Measurements from ENCODE around the gene ARL10.

The ARL10 gene, protein sequence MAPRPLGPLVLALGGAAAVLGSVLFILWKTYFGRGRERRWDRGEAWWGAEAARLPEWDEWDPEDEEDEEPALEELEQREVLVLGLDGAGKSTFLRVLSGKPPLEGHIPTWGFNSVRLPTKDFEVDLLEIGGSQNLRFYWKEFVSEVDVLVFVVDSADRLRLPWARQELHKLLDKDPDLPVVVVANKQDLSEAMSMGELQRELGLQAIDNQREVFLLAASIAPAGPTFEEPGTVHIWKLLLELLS

DNA sequence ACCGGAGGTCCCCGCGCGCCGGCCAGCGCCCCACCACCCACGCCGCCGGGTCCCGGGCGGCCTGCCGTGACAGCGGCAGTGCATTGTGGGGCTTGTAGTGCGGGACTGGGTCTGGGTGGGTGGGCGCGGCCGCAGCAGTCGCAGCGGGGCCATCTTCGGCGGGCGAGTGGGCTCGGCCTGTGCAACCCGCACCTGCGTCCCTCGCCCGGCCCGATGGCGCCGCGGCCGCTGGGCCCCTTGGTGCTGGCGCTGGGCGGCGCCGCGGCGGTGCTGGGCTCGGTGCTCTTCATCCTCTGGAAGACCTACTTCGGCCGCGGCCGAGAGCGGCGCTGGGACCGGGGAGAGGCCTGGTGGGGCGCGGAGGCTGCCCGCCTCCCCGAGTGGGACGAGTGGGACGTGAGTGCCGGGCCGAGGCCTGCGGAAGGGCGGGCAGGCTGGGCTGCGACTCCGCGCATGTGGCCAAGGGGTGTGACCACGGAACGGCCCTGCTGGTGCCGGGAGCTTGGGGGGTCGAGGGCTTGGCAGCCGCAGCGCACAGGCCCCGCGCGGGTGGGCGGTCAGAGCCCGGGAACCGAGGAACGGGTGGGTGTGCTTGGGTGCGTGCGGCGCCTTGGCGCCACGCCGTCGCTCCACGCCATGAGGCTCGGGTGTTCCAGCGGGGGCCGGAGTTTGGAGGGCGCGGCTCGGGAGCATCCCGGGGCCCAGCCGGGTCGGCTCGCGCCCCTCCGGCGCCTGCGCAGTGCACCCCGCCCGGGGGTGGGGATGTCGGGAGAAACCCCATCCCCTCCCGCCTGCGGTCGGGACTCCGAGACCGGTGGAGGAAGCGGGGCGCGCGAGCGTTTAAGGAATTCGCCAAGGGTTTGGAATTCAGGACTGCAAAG lies at the start of gene ARL10:
TSS of gene ARL10 (plus strand) at position 137 of the 881 bp plus-strand sequence. CDS start at position 214, 77 bp downstream.
- DNase-seq (ENCODE audit: low read depth), result peak; percentile 79

DNA sequence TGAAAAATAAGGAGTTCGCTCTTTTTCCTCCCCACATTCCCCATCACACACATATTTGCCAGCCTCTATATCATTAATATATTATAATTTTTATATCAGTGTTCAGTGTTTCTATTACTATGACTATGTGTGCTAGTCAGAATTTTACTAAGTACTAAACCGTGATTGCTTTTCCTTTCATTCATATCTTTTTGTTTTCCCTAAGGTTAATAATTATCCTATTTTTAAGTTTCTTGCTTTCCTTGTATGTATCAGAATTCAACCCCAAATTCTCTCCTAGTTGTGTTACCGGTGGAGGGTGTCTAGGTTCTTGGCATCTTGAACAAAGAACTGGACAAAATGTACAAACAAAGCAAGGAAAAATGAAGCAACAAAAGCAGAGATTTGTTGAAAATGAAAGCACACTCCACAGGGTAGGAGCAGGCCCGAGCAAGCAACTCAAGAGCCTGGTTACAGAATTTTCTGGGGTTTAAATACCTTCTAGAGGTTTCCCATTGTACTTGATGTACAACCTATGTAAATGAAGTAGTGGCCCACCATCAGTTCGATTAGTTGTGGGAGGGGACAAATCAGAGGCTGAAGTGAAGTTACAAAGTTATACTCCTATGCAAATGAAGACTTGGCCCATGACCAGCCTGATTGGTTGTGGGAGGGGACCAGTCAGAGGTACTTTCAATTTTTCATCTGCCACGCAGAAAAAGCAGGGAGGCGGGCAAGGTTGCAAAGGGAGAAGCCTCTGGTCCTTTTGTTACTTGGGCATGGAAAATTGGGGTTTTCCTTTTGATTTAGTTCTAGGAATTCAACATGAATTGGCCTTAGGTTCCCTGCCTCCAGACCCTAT lies 47.5 kb upstream of the ARL10 start:
- DNase-seq (ENCODE audit: low read depth), result no peak

DNA sequence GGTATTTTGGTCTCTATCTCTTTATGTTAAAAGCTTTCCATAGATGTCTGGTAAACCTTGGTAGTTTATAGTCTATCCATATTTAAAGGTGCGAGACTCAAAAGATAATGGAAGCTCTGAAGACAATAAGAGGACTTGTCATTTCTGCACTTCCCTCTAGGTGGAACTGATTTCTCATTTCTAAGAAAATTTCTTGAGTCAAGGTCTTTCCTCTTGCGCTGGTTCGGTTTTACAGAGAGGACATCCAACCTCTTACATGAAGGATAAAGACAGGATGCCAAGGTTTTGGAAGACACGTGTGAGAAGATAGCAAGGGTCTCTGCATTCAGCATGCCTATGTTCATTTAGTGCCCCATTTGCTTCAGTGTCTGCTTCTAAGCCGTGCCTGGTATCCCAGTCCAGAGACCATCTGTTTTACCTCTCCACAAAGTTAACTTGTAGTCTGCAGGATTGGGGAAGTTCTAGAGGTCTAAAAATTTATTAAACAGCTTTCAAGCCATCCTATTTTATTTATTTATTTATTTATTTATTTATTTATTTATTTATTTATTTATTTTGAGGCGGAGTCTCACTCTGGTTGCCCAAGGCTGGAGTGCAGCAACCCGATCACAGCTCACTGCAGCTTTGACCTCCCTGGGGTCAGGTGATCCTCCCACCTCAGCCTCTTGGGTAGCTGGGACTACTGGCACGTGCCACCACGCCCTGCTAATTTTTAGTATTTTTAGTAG lies 45.3 kb upstream of the ARL10 start:
- peak; percentile 8 for DNase-seq (ENCODE audit: low read depth)

DNA sequence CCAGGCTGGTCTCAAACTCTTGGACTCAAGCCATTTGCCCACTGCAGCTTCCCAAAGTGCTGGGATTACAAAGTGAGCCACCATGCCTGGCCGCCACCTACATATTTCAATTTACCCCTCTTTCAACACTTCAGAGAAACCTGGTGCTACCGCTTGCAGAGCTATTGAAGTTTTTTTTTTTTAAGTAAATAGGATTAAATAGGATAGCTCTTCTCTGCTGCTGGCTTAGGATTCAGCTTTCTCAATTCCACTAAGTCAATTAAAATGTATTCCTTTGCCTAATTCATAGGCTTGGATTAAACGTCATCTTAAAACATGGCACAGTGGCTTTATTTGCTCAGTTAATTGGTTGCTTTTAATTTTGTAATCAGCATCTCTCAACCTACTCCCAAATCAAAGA lies 44.7 kb upstream of the ARL10 start:
- no peak for DNase-seq (ENCODE audit: low read depth)

DNA sequence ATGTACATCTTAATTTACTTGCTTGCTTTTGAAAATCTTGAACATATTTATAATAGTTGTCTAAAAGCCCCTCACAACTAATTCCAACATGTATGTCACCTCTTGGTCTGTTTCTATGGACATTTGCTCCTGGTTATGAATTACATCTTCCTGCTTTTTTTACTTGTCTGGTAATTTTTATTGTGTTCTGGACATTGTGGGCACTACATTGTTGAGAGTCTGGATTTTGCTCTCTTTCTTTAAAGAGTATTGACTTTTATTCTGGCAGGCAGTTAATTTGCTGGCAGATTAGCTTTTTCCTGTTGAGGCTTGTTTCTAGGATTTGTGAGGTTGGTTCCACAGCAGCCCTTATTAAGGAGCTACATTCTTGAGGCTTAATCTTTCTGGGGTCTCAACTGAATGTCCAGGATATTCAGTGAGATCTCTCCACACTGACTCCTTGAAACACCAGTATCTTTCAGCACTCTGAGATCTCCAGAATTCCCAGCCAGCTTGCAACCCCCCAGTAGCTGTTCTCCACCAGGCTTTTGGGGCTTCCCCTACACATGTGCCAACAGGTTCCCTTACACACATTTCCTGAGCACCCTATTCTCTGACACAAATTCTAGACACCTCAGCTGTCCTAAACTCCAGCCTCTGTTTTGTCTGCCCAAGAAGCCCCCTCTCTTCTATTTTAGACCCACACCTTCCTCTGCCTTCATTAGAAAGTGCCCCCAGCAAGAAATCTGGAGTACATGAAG lies 31.1 kb upstream of the ARL10 start:
- no peak for DNase-seq (ENCODE audit: low read depth)

DNA sequence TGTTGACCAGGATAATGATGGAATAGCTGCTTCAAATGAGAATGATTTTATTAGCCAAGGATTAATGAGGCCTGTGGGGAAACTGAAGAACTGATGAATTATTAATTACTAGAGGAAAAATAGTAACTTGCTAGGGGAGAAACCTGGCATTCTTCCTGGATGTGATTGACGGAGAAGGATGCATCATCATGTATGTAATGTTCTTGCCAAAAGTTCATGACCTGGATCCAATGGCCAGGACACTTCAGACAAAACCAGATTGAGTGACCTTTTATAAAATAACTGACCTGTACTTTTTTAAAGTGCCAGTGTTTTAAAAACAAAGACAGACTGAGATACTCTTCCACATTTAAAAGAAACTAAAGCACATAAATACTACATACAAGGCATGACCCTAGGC lies 27.4 kb upstream of the ARL10 start:
- no peak for DNase-seq (ENCODE audit: low read depth)

DNA sequence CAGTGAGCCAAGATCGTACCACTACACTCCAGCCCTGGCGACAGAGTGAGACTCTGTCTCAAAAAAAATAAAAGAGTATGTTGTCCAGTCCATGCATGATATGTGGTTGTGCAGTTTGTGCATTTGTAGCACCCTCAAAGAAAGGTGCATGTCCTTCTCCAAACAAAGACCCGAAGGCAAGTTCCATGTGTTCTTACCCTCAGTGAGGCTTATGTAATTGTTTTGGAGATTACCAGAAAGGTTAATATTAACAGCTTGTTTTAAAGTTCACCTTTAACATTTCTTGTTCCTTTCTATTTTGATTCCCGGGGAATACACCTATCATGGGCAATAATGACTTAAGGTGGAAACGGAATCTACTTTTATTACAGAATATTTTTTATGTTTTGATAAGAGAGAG lies 26.0 kb upstream of the ARL10 start:
- DNase-seq (ENCODE audit: low read depth), result no peak

DNA sequence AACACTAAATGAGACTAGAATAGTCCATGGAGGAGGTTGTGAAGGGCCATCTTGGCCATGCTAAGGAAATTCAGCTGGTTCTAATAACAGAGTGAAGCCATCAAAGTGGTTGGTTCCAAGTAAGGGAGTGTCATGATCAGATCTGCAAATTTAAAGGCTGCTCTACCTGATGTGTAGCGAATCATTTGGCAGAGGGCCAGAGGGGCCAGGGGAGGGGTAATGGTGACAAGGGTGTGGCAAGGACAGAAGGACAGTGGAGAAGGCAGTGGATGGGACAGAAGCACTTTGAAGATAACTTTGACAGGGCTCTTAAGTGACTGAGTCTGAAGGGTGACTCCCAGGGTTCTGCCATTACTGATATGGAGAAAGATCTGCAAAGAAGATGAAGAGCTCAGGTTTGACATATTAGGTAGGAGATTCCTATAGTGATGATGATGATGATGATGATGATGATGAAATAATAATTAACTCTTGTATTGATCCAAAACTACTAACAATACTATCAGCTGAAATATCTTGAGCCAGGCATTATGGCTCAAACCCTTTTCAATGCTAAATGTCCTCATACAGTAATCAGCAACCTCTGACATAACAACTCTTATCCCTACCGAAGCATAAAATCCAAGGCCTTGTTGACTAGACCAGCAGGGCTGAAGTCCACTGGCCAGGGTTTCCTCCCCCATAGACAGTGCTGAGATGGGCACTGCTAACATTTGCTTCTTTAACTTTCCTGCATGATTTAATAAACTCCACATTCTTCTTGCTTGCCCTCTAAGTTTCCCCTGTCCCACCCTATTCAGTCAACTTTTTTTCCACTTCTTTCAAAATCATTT lies 23.7 kb upstream of the ARL10 start:
- no peak for DNase-seq (ENCODE audit: low read depth)

DNA sequence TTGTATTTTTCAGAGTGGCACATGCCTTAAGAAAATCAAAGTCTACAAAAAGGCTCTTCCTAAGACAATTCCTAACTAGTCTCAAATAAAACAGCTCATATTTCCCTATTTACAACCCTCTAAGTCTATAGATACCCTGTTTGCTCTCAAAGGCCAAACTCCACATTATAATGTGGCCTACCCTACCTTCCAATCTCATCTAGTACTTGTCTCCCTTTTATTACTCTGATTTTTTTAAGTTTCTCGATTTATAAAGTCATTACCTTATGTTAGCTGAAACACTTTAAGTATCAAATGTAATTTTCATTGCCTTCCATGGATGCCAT lies 23.2 kb upstream of the ARL10 start:
- DNase-seq (ENCODE audit: low read depth), result no peak

DNA sequence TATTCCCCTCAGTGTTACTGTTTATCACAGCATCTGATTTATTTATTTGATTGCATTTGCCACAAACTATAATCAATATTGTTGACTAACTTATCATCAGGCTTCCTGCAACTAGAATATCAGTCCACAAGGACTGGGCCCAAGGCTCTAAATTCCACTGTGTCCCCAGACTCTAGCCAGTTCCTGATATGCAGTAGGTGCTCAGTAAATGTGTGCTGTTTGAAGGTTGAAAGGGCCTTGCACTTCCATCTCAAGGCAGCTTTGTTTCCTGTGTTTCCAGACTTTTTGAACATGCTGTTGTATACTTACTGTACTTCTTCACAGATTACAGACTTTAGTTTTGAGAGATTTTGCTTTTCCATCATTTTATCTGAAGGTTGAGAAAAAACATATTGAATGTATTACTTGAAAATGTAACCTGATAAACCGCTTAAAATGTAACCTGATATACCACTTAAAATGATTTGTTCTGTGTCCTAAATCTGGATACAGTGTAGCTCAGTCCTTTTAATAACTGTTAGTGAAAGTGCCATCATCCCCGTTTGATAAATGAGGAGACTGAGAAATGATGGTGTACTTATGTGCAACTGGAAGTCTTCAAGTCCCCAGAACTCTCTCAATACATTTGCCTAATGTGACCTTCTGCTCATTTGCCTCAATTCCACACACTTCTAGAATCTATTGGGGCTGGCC lies 22.4 kb upstream of the ARL10 start:
- no peak for DNase-seq (ENCODE audit: low read depth)

DNA sequence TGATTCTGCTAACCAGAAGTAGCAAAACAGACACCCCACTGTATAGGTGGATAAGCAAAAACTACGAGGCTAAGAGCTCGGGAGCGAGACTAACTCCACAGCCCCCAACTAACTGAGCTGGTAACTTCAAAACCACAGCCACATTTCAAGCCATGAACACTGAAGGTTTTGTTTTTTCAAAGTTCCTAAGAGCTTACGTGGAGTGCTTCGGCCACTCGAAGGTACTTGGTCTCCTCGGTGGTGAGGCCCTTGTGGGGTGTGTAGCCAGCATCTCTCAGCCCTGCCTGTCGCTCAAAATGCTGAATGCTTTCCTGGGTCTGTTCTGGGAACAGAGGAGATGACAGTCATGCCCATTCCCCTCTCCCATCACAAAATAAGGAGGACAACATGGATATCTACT lies 14.9 kb upstream of the ARL10 start:
- DNase-seq (ENCODE audit: low read depth), result no peak

DNA sequence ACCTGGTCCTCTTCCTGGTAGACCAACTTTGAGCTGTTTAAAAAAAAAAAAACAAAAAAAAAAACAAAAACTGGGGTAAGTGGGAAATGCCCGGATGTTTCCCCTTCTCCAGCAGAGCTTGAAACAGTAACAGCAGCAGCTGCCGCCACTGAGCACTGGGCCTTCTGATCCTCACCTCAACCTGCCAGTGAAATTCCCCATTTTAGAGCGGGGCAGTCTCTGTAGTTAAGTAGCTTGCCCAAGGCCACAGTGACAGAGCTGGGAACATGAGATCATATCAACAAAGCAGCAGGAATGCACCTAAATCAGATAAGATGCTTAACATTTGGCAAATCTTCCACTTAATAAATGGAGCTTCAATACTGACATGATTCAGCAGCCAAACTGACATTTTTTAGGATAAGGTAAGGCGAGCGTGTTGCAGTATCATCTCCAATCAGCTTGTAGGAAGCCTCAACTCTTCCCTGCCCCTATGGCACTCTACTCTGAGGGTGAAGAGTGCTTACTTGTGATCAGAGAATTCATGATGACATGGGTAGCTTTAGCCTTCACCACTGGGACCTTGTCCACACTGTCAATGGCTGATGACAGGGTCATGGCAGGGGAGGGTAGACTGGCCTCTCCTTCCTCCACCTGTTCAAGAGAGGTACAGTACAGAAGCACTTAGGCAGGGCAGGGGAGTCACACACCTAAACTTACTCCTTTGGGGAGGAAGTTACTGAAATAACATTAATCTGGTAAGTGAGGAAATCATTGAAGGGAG lies 13.0 kb upstream of the ARL10 start:
- DNase-seq (ENCODE audit: low read depth), result peak; percentile 20

DNA sequence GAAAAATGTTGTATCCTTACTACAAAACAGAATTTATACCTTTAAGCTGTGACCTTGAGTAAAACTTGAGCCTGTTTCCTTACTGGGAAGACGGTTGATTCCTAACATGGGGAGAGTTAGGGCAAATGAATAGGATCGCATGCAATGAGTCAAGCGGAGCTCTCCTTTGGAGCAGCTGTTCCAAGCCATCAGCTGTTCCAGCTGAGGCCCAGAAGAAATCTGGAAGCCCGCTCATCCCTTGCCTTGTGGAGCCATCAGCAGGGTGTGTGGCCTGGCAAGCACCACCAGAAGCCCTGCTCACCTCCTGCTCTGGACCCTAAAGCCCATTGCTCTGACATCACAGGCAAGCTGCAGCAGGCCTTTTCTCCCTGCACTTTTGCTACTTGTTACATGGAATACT lies 11.8 kb upstream of the ARL10 start:
- DNase-seq (ENCODE audit: low read depth), result no peak

DNA sequence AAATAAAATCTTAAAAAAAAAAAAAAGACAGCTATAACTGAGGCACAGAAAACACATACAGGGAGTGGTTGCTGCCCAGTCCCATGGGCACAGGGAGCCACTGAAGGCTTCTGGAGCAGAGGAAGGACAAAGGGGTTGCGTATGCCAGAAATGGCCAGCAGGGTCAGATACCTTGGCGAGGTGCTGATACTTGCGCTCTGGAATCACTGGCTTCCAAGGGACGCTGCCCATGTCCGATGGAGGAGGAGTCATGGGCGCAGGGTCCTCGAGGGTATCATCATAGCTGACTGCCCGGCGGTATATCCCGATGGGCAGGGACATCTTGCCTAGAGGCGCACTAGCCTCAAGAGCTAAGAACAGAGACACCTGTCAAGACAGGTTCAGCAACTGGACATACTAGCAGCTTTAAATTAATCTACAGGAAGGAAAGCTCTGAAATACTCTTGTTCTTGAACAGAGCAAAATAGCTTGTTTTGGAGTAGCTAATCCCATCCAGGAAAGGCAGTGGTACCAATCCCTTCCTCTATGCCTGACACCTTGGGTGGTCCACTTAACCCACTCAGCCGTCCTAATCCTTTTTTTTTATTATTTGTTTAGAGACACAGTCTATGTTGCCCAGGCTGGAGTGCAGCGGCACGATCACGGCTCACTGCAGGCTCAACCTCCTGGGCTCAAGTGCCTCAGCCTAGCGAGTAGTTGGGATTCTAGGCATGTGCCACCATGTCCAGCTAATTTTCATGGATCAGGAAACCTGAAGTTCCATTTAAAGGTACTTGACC lies 9.7 kb upstream of the ARL10 start:
- DNase-seq (ENCODE audit: low read depth), result no peak

DNA sequence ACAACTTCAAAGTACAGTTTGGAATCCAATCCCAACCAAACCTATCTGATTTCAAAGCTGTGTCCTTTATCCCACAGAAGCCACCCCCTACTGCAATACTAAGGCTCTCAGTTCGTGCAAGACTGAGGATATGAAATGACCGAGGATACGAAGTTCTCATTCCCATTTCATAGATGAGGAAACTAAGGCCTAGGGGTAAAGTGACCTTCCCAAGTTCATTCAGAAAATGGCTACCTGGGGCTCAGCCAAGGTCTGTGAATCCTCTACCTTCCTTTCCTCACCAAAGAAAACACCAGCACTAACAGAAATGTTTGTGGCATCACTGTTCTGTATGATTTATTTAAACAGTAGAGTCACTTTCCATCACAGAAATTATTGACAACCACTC lies 9.1 kb upstream of the ARL10 start:
- DNase-seq (ENCODE audit: low read depth), result no peak

DNA sequence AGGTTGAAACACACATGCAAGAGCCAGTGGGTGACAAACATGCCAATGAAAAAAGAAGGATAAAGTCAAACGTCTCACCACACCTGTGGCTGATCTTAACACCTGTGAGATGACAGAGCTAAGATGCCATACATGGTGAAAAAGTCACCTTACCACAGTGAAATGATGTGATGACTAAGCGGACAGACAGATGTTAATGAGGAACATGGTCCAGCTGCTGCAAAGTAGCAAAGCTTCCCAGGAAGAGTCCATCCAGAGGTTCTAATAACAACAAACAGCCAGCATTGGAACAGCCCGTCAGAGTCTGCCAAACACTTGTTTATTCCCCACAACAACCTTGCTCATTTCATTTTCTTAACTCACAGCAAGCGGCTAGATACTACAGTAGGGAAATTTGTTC lies 5.6 kb upstream of the ARL10 start:
- peak; percentile 16 for DNase-seq (ENCODE audit: low read depth)

DNA sequence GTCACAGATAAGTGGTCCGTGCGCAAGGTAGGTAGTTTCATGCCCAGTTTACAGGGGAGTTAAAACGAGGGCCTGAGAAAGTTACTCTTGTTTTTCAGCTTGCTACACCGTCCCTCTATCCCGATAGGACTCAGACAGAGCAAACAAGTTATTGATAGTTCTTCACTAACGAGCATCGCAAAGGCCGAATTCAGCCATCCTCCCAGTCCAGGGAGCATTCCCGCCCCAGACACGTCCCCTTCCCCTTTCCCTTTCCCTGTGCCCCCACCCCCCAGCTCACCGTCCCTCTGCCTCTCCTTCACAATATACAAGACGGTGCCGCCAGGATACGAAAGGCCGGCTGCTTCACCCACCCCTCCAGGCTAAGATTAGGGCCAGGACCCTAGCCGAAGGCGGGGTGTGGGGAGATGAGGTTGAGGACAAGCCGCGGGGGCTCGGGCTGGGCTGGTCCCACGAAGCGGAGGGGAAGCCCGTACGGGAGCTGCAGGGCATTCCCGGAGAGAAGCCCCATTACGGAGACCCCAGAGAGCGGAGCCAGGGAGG lies 4.3 kb upstream of the ARL10 start:
- peak; percentile 25 for DNase-seq (ENCODE audit: low read depth)
